ENCODE data around the gene STX8. TPM values are rescaled to one million over a fixed set of nuclear protein-coding genes. Genes with fewer than 3 reads are reported as not detected.
"Not testable (repeated sequence)": the region's sequence is repeated elsewhere in the genome, so short reads cannot be mapped to it uniquely, and the experiment has no call there.

Gene STX8
- polyA plus RNA-seq, 1 experiment, result 44.7 TPM

DNA sequence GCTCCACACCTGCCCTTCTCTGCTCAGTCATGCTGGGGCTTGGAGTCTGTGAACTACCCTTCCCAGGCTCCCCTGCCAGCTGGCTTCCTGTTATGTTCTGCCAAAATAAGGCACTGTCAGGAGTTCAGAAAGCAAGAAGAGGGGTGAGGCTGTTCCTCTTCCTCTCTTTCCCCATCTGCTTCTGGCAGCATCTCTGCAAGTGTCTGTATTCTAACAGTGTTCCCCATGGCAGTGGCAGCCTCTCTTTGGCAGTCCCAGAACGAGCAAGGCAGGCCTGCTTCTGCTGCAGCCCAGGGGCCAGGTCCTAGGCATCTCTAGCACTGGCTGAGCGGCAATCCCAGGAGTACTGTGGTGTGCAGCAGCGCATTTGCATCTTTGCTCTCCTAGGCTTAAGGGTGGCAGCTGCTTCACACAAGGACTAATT lies 219.1 kb downstream of the STX8 start:
- Histone ChIP-seq H3K36me3 (ENCODE audit: control insufficient read depth, insufficient read depth, low read length) (no peaks in the 10 kb centered on the region), H3K4me3 (ENCODE audit: low read depth, low read length) (no peak overlapping the region), H3K27me3 (ENCODE audit: control insufficient read depth, insufficient read depth, low read length) (no peaks in the 10 kb centered on the region)
- DNase-seq (ENCODE audit: low read depth), result no peak
- TF ChIP-seq, protein P1, sequence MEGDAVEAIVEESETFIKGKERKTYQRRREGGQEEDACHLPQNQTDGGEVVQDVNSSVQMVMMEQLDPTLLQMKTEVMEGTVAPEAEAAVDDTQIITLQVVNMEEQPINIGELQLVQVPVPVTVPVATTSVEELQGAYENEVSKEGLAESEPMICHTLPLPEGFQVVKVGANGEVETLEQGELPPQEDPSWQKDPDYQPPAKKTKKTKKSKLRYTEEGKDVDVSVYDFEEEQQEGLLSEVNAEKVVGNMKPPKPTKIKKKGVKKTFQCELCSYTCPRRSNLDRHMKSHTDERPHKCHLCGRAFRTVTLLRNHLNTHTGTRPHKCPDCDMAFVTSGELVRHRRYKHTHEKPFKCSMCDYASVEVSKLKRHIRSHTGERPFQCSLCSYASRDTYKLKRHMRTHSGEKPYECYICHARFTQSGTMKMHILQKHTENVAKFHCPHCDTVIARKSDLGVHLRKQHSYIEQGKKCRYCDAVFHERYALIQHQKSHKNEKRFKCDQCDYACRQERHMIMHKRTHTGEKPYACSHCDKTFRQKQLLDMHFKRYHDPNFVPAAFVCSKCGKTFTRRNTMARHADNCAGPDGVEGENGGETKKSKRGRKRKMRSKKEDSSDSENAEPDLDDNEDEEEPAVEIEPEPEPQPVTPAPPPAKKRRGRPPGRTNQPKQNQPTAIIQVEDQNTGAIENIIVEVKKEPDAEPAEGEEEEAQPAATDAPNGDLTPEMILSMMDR (IDR thresholded peaks at IDR 0.05; ENCODE audit: insufficient read depth, low read depth, low read length), result no peak
- CTCF ChIA-PET, result no interaction called here
- POLR2A ChIA-PET, result no interaction called here

DNA sequence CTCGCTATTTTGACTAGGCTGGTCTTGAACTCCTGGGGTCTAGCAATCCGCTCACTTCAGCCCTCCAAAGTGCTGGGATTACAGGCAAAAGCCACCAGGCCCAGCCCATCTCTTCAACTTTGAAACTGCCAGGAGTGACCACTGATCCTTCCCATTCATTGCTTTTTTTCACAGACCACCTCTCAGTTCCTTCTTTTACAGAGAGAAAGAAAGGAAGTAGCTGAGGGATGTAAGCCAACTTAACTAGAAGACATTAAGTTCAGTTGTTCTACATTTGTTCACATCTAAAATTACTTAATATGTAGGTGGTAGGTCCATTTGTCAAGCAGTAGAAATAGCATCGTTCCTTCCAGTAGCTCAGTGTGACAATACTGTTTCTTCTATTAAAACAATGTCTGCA lies 219.8 kb downstream of the STX8 start:
- Histone ChIP-seq H3K4me3 (ENCODE audit: low read depth, low read length) (no peak overlapping the region), H3K27me3 (ENCODE audit: control insufficient read depth, insufficient read depth, low read length) (no peaks in the 10 kb centered on the region), H3K36me3 (ENCODE audit: control insufficient read depth, insufficient read depth, low read length) (no peaks in the 10 kb centered on the region)
- ChIA-PET CTCF (interaction anchor here (0.6 kb wide), 1 partner anchor 372 kb away, joined by 3 read pairs; no protein-coding TSS in a partner anchor), POLR2A (interaction anchor here (0.5 to 0.7 kb wide), 2 partner anchors 15 to 586 kb away, joined by 3 to 7 read pairs; no protein-coding TSS in a partner anchor)
- TF ChIP-seq, protein P1 (IDR thresholded peaks at IDR 0.05; ENCODE audit: insufficient read depth, low read depth, low read length), result no peak
- DNase-seq (ENCODE audit: low read depth), result no peak

DNA sequence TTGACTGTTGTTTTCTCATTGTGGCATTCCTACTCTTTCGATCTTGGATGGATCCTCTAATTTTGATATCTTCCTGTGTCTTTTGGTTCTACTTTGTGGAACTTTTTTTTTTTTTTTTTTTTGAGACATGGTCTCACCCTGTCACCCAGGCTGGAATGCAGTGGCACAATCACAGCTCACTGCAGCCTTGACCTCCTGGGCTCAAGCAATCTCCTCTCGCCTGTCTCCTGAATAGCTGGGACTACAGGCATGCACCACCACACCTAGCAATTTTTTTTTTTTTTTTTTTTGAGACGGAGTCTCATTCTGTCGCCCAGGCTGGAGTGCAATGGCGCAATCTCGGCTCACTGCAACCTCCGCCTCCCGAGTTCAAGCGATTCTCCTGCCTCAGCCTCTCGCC lies 220.4 kb downstream of the STX8 start:
- POLR2A ChIA-PET, result interaction anchor here (0.7 kb wide), 1 partner anchor 587 kb away, joined by 7 read pairs; no protein-coding TSS in a partner anchor
- not testable (repeated sequence) for H3K36me3 ChIP-seq (ENCODE audit: control insufficient read depth, insufficient read depth, low read length); H3K4me3 ChIP-seq (ENCODE audit: low read depth, low read length); DNase-seq (ENCODE audit: low read depth); H3K27me3 ChIP-seq (ENCODE audit: control insufficient read depth, insufficient read depth, low read length)
- CTCF ChIA-PET, result interaction anchor here (0.6 kb wide), 1 partner anchor 372 kb away, joined by 3 read pairs; no protein-coding TSS in a partner anchor

DNA sequence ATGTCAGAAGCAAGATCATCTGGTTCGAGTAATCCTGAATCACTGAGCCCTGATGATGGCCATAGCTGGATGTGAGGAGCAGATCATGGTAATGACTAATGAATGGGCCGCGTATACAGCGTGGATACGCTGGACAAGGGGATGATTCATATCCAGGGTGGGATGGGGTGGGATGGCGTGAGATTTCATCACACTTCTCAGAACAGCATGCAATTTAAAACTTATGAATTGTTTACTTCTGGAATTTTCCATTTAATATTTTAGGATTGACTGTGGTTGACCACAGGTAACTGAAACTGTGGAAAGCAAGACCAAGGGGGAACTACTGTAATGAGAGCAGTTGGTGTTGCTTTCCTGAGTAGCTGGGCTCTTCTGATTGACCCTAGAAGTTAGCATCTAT lies 225.5 kb downstream of the STX8 start:
- peak; percentile 78 for DNase-seq (ENCODE audit: low read depth)
- H3K4me3 ChIP-seq (ENCODE audit: low read depth, low read length), result no peak overlapping the region
- ChIA-PET POLR2A (no interaction called here), CTCF (no interaction called here)
- H3K36me3 ChIP-seq (ENCODE audit: control insufficient read depth, insufficient read depth, low read length), result no peaks in the 10 kb centered on the region
- H3K27me3 ChIP-seq (ENCODE audit: control insufficient read depth, insufficient read depth, low read length), result no peaks in the 10 kb centered on the region
- TF ChIP-seq, protein P1 (IDR thresholded peaks at IDR 0.05; ENCODE audit: insufficient read depth, low read depth, low read length), result no peak

DNA sequence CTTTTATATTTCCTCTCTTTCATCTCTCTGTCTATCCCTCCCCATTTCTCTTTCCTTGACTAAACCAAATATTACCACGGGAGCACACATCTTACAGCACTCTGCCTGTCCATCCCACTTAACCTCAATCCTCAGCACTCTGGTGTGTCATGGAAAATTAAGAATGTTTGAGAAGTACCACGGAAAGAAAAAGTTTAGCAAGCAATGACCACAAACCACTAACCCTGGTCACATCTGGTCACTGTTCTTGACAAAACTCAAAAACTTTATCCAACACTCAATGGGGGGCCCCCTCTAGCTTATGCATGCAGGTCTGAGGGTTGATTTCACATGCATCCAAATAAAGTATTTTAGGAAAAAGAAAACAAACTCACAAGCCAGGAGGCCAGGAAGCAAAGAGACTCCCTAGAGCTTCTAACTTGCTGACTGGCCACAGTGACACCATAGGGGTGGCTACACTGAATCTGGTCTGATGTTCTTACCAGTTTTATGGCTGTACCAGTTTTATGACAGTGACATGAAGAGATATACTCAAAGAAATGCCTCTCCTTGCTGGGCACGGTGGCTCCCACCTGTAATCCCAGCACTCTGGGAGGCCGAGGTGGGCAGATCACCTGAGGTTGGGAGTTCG lies 229.2 kb downstream of the STX8 start:
- H3K36me3 ChIP-seq (ENCODE audit: control insufficient read depth, insufficient read depth, low read length), result no peaks in the 10 kb centered on the region
- ChIA-PET POLR2A (no interaction called here), CTCF (interaction anchor here (1.2 kb wide), 1 partner anchor 12 kb away, joined by 3 read pairs; no protein-coding TSS in a partner anchor)
- H3K27me3 ChIP-seq (ENCODE audit: control insufficient read depth, insufficient read depth, low read length), result no peaks in the 10 kb centered on the region
- TF ChIP-seq, protein P1 (IDR thresholded peaks at IDR 0.05; ENCODE audit: insufficient read depth, low read depth, low read length), result no peak
- no peak overlapping the region for H3K4me3 ChIP-seq (ENCODE audit: low read depth, low read length)
- no peak for DNase-seq (ENCODE audit: low read depth)

DNA sequence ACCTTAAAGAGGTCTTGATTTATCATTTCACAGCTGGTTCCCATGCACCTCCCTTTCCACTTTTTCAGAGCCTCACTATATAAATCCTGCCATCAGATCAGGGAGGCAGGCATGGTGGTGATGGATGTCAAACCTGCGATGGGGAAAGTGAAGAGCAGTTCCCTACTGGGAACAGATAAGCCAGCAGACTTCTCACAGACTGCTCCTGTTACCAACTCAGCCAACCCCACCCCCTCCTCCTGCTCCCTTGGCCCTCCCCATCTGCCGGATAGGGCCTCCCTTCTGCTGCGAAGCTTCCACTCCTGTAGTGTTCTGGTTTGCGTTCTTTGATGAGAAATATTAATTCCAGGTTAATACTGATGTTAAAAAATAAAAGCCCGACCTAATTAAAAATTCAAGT lies 232.1 kb downstream of the STX8 start:
- DNase-seq (ENCODE audit: low read depth), result no peak
- POLR2A ChIA-PET, result no interaction called here

More for the DNA sequence above, 232.1 kb downstream of the STX8 start:
- H3K27me3 ChIP-seq (ENCODE audit: control insufficient read depth, insufficient read depth, low read length), result no peaks in the 10 kb centered on the region
- TF ChIP-seq, protein P1 (IDR thresholded peaks at IDR 0.05; ENCODE audit: insufficient read depth, low read depth, low read length), result no peak
- no peaks in the 10 kb centered on the region for H3K36me3 ChIP-seq (ENCODE audit: control insufficient read depth, insufficient read depth, low read length)
- CTCF ChIA-PET, result no interaction called here
- no peak overlapping the region for H3K4me3 ChIP-seq (ENCODE audit: low read depth, low read length)
